ENCODE data around the gene PDLIM5. TPM values are rescaled to one million over a fixed set of nuclear protein-coding genes. Genes with fewer than 3 reads are reported as not detected.

PDLIM5 gene
- total RNA-seq, 1 experiment from 2014 or later: 38.9 TPM

DNA sequence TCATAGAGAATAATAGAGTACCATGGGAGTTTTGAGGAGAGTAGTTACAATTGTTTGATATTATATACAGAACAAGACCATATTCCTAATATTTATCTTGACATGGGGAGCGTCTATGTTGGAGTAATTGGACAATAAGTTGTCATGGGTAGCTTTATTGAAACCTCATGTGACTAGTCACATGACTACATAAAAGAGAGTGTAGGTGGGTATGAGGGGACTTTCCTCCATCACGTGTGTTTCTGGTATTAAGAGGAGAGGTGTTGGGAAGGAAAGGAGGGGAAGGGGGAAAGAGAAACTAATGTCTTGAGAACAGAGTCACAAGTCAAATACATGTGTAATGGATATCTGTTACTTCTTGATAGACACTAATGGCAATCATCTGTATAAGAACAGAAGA, 33.1 kb downstream of the PDLIM5 start:
- DNase-seq: no peak
- Histone ChIP-seq H3K4me1 (no peaks in the 10 kb centered on the region), H3K27me3 (no peaks in the 10 kb centered on the region), H3K9me3 (replicated peaks) (peaks cover 3% of the 10 kb centered on the region; the same call in 1 of the 2 replicates), H3K27ac (no peak overlapping the region), H3K36me3 (no peaks in the 10 kb centered on the region), H3K4me3 (no peak overlapping the region)

DNA sequence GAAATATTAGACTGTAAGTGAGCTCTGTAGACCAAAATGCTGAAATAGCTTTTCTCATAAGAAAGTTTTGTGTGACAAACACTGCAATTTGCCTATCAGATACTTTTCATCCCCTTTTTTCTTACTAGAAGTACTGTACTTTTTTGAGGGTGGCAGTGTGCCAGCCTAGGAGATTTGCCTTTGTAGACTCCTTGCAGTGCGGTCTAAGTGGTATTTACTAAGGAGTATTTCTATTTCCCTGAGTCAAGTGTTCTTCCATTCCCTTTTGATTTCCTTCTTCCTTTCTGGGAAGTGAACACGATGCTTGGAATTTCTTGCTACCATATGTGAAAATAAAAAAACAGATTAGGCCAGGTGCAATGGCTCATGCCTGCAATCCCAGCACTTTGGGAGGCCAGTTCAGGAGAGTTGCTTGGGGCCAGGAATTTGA, 34.6 kb downstream of the PDLIM5 start:
- Histone ChIP-seq H3K27me3 (no peaks in the 10 kb centered on the region), H3K36me3 (no peaks in the 10 kb centered on the region), H3K9me3 (replicated peaks) (peaks cover 3% of the 10 kb centered on the region; the same call in 1 of the 2 replicates), H3K27ac (no peak overlapping the region), H3K4me1 (no peaks in the 10 kb centered on the region), H3K4me3 (no peak overlapping the region)
- DNase-seq: peak in 1 of 2 experiments; percentile 50

DNA sequence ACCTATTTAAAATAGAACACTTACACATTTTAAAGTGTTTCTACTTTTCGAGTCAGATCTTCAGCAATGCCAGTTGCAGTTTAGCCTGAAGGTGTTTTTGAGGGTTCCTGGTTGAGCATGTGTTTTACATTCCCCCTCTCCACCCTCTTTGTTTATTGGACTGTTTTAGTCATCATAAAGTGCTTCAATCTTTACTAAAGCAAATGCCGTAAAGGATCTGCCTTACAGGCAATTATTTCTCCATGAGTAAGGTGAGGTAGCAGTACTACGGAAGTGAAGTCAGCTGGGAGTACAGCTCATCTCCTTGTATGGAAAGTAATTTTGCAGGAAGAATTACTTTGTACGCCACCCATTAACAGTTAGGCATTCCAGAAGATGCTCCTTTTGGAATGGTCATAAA, 36.9 kb downstream of the PDLIM5 start:
- Histone ChIP-seq H3K36me3 (no peaks in the 10 kb centered on the region), H3K27me3 (no peaks in the 10 kb centered on the region), H3K9me3 (replicated peaks) (peaks cover 3% of the 10 kb centered on the region; the same call in 1 of the 2 replicates), H3K4me3 (no peak overlapping the region), H3K4me1 (no peaks in the 10 kb centered on the region), H3K27ac (no peak overlapping the region)
- no peak for DNase-seq

DNA sequence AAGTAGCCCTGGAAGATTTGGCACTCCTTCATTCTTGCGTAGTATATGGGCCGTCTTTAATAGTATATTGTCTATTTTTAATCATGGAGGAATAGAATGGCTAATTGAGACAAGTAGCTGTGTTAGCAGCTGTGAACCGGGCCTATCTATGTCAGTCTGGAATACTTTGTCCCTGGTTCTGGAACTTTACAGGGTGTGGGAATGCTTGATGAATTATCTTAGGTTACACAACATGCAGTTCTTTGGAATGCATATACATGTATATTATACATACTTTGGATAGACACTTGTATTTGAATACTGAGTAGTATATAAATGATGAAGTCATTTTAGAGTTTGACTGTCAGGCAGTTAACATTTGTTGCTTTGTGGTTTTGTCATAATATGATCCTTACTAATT, 37.4 kb downstream of the PDLIM5 start:
- DNase-seq: no peak

DNA sequence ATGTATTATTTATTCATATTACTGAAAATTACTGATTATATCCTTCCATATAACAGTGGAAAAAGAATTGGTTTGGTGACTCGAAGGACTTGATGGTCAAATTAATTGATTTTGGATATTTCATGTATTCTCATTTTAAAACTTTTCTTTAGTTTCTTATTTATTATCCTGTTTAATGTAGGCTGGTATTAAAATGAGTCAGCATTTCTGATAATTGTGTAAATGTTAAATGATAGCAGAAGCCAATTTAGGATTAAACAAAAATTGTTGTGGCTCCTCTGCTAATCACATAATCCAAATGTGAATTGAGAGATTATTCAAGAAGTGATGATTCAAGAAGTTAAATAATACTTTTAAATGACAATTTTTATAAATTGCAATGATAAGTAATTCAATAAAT, 38.7 kb downstream of the PDLIM5 start:
- Histone ChIP-seq H3K27ac (no peak overlapping the region), H3K36me3 (no peaks in the 10 kb centered on the region), H3K4me1 (no peaks in the 10 kb centered on the region), H3K4me3 (no peak overlapping the region), H3K27me3 (no peaks in the 10 kb centered on the region), H3K9me3 (replicated peaks) (no peaks in the 10 kb centered on the region)
- DNase-seq: no peak

More for the DNA sequence above, 37.4 kb downstream of the PDLIM5 start:
- no peaks in the 10 kb centered on the region for H3K4me1 ChIP-seq
- peaks cover 3% of the 10 kb centered on the region; the same call in 1 of the 2 replicates for H3K9me3 ChIP-seq (replicated peaks)
- H3K36me3 ChIP-seq: no peaks in the 10 kb centered on the region
- no peaks in the 10 kb centered on the region for H3K27me3 ChIP-seq
- no peak overlapping the region for H3K27ac ChIP-seq
- H3K4me3 ChIP-seq: no peak overlapping the region

DNA sequence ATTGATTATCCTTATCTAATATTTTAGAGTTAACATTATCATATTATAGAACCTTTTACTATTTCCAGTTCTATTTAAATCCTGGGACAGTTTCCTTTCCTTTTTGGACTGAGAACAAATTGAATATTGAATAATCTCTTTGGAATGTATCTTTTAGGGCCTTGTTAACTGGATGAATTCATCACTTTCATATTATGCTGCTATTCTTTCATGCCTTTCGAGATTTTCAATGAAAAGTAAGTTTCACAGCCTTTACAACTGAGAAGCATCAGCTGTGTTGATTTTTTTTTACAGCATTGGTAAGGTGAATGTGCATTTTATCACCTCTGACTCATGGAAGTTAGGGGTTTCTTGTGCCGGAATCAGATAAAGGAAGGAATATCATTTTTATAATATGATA, 39.6 kb downstream of the PDLIM5 start:
- no peaks in the 10 kb centered on the region for H3K9me3 ChIP-seq (replicated peaks)
- H3K27me3 ChIP-seq: no peaks in the 10 kb centered on the region
- no peaks in the 10 kb centered on the region for H3K36me3 ChIP-seq
- no peak overlapping the region for H3K4me3 ChIP-seq
- no peak for DNase-seq
- H3K27ac ChIP-seq: no peak overlapping the region
- no peaks in the 10 kb centered on the region for H3K4me1 ChIP-seq

DNA sequence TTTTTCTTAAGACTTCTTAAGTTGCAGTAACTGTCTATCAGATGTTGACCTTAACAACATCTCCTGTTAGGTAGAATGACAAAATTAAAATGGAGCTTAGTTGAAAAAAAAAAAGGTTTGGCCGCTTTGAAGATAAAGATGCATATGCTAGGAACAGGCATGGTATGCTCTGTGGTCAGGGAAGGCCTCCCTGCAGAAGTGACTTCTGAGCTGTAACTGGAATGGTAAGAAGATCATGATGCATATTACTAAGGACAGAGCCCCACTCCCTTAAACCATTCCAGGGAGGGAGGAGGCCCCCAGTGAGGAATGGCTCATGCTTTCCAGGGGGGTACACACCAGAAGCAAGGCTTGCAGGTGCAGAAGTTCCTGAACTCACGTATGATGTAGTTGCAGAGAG, 43.7 kb downstream of the PDLIM5 start:
- no peaks in the 10 kb centered on the region for H3K4me1 ChIP-seq
- no peaks in the 10 kb centered on the region for H3K9me3 ChIP-seq (replicated peaks)
- no peak for DNase-seq
- H3K27me3 ChIP-seq: no peaks in the 10 kb centered on the region
- H3K4me3 ChIP-seq: no peak overlapping the region
- H3K27ac ChIP-seq: no peak overlapping the region
- H3K36me3 ChIP-seq: no peaks in the 10 kb centered on the region

DNA sequence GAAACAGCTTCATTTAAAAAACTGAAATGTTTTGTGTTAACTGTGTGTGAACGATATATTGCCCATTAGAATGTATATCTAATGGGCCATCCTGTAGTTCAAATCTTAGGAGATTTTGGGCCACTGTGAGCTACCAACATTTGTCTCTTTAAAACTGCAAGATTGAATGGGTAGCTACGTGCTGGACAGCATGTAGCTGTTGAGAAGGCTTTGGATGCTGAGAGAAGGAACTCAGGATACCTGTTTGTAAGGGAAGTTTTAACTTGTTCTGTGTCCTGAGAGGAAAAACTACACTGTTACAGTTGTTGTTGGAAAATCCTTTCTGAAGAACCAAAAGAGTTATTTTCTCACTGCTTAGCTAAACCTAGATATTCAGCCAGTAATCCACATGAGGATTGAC, 45.9 kb downstream of the PDLIM5 start:
- Histone ChIP-seq H3K27me3 (no peaks in the 10 kb centered on the region), H3K36me3 (no peaks in the 10 kb centered on the region), H3K27ac (no peak overlapping the region), H3K4me1 (no peaks in the 10 kb centered on the region), H3K4me3 (no peak overlapping the region), H3K9me3 (replicated peaks) (no peaks in the 10 kb centered on the region)
- no peak for DNase-seq

DNA sequence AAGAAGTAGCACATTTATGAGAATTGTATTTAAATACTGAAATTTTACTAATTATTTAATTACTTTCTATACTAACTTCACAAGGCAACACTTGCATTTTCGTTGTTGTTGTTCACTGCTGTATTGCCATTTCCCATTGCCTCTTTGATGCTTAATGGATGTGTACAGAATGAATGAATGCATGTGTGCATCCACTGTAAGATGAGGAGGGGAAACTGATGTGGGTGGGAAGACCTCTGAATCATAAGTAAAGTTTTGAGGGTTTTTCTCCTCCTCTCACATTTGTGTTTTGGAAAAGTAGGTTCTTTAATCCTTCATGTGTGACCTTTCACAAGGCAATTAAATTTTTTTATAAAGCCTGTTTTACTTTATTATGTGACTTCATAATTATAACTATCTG, 46.8 kb downstream of the PDLIM5 start:
- H3K9me3 ChIP-seq (replicated peaks): no peaks in the 10 kb centered on the region
- H3K4me1 ChIP-seq: no peaks in the 10 kb centered on the region
- no peak overlapping the region for H3K27ac ChIP-seq
- H3K27me3 ChIP-seq: no peaks in the 10 kb centered on the region
- H3K4me3 ChIP-seq: no peak overlapping the region
- no peak for DNase-seq
- H3K36me3 ChIP-seq: no peaks in the 10 kb centered on the region

DNA sequence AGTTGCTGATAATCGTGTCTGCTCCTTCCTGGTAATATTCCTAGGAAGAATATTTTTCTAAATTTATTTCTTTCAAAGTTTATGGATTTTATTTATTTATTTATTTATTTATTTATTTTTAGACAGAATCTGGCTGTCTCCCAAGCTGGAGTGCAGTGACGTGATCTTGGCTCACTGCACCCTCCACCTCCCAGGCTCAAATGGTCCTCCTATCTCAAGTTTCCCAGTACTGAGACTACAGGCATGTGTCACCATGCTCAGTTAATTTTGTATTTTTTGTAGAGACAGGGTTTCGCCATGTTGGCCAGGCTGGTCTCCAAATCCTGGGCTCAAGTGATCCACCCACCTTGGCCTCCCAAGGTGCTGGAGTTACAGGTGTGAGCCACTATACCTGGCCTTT, 48.9 kb downstream of the PDLIM5 start:
- Histone ChIP-seq H3K4me3 (no peak overlapping the region), H3K27ac (no peak overlapping the region), H3K4me1 (no peaks in the 10 kb centered on the region), H3K36me3 (no peaks in the 10 kb centered on the region), H3K9me3 (replicated peaks) (no peaks in the 10 kb centered on the region), H3K27me3 (no peaks in the 10 kb centered on the region)
- DNase-seq: no peak

DNA sequence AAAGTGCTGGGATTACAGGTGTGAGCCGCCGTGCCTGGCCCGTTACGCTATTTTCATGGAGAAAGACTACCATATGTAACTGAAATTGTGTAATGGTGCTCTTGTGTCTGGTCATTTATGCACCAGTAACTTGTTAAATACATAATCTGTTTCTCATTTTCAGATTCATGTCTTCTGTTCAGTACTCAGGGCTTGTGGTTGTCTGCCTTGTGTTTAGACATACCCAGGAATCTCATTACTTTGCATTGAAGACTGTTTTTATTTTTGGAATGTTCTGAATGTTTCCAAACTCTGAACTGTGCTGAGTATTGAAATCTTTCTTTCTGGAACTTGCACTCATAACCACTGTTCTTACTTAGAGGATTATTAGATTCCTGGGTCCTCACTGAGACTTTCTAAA, 52.8 kb downstream of the PDLIM5 start:
- DNase-seq: no peak
- Histone ChIP-seq H3K9me3 (replicated peaks) (no peaks in the 10 kb centered on the region), H3K27ac (no peak overlapping the region), H3K4me1 (no peaks in the 10 kb centered on the region), H3K27me3 (no peaks in the 10 kb centered on the region), H3K36me3 (no peaks in the 10 kb centered on the region), H3K4me3 (no peak overlapping the region)

DNA sequence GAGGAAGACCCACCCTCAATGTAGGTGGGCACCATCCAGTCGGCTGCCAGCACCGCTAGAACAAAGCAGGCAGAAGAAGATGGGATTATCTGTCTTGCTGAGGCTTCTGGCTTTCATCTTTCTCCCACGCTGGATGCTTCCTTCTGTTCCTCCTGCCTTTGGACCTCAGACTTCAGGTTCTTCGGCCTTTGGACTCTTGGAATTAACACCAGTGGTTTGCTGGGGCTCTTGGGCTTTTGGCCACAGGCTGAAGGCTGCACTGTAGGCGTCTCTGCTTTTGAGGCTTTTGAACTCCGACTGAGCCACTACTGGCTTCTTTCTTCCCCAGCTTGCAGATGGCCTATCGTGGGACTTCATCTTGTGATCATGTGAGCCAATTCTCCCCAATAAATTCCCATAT, 55.1 kb downstream of the PDLIM5 start:
- Histone ChIP-seq H3K4me3 (no peak overlapping the region), H3K4me1 (no peaks in the 10 kb centered on the region), H3K36me3 (no peaks in the 10 kb centered on the region), H3K9me3 (replicated peaks) (no peaks in the 10 kb centered on the region), H3K27ac (no peak overlapping the region), H3K27me3 (no peaks in the 10 kb centered on the region)
- DNase-seq: no peak

DNA sequence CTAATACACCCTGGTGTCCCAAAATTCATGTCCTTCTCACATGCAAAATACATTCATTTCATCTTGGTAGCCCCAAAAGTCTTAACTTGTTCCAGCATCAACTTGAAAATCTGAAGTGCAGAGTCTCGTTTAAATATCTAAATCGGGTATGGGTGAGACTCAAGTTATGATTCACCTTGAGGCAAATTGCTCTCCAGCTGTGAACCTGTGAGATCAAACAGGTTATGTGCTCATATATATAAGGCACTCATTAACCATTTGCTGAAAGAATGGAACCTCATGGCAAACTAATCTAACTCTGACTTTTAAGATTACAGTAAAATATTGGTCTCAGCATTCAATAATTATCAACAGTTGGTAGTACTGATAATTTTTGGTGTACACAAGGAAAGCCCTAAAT, 55.5 kb downstream of the PDLIM5 start:
- no peaks in the 10 kb centered on the region for H3K9me3 ChIP-seq (replicated peaks)
- H3K27ac ChIP-seq: no peak overlapping the region
- no peak overlapping the region for H3K4me3 ChIP-seq
- DNase-seq: no peak
- no peaks in the 10 kb centered on the region for H3K36me3 ChIP-seq
- H3K27me3 ChIP-seq: no peaks in the 10 kb centered on the region
- H3K4me1 ChIP-seq: no peaks in the 10 kb centered on the region

DNA sequence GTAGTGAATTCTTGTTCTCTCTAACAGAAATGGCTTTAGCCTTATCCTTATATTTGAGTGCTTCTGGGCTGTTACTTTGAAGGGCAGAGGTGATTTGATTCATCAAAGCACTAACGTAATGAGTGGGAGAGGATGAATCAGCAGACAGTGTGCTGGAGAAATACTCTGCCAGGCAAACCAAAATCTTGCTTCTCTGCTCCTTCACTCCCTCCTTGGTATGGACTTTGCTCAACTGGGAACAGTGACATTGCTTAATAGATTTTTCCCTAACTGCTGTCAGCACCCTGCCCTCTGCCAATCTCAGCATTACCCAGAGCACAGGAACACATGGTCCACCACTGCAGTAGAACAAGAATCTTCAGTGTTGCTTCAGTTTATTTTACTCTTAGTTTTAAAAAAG, 56.0 kb downstream of the PDLIM5 start:
- H3K27ac ChIP-seq: no peak overlapping the region
- no peak for DNase-seq

DNA sequence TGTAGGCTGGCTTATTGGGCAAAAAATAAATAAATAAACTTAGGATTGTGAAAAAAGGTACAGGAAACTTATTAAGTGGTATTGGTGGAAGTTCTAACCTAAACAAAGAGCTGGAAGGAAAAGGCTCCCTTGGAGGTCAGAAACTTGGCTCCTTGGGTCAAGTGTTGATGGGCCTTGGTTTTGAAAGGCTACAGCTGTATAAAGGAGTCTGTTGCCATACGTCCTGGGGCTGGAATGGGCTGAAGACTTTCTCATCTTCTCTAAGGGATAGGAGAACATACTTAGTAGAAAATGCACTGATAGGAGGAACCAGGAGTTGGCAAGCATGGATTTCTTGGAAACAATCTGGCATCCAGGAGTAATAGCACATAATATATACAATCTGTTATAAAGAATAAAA, 56.6 kb downstream of the PDLIM5 start:
- H3K9me3 ChIP-seq (replicated peaks): no peaks in the 10 kb centered on the region
- no peaks in the 10 kb centered on the region for H3K4me1 ChIP-seq
- H3K36me3 ChIP-seq: no peaks in the 10 kb centered on the region
- H3K27me3 ChIP-seq: no peaks in the 10 kb centered on the region
- H3K4me3 ChIP-seq: no peak overlapping the region
- no peak overlapping the region for H3K27ac ChIP-seq
- DNase-seq: no peak

More for the DNA sequence above, 56.0 kb downstream of the PDLIM5 start:
- no peaks in the 10 kb centered on the region for H3K36me3 ChIP-seq
- no peaks in the 10 kb centered on the region for H3K27me3 ChIP-seq
- H3K4me1 ChIP-seq: no peaks in the 10 kb centered on the region
- no peak overlapping the region for H3K4me3 ChIP-seq
- H3K9me3 ChIP-seq (replicated peaks): no peaks in the 10 kb centered on the region

DNA sequence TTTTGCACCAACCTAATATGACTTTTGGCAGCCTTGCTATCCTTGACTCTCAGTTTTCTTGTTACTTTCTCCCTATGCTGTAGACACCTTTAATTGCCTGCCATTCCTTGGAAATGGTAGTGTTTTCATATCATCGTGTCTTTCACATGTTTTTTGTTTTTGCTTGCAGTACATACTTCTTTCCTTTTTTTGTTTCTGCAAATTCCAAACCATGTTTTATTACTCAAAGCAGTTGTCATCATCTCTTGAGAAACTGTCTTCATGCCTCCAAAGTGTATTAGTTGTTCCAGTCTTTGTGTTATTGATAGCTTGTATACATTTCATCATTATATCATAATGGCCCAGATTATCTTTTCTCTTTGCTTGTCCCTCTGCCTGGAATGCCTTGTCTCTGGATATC, 57.1 kb downstream of the PDLIM5 start:
- Histone ChIP-seq H3K4me1 (no peaks in the 10 kb centered on the region), H3K36me3 (no peaks in the 10 kb centered on the region), H3K27me3 (no peaks in the 10 kb centered on the region), H3K4me3 (no peak overlapping the region), H3K27ac (no peak overlapping the region), H3K9me3 (replicated peaks) (no peaks in the 10 kb centered on the region)
- DNase-seq: no peak

DNA sequence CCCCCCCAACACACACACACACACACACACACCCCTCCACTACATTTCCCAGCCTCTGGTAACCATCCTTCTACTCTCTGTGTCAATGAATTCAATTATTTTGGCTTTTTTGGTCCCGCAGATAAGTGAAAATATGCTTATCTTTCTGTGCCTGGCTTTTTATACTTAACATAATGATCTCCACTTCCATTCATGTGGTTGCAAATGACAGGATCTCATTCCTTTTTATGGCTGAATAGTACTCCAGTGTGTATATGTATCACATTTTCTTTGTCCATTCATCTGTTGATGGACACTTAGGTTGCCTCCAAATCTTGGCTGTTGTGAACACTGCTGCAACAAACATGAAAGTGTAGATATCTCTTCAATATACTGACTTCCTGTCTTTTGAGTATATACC, 59.8 kb downstream of the PDLIM5 start:
- Histone ChIP-seq H3K27me3 (no peaks in the 10 kb centered on the region), H3K4me1 (no peaks in the 10 kb centered on the region), H3K36me3 (no peaks in the 10 kb centered on the region), H3K27ac (no peak overlapping the region), H3K9me3 (replicated peaks) (no peaks in the 10 kb centered on the region), H3K4me3 (no peak overlapping the region)
- no peak for DNase-seq

Data from SJCRH30 (cell line).